C4-2B (cell line): ENCODE results near the gene B9D2.

ENCODE experiments used
- CTCF ChIP-seq: fragments of 450-650 bp; conservative IDR thresholded peaks from 2 replicates; pipeline ENCODE4 v1.5.1; 2017; ENCODE audit warnings: mild to moderate bottlenecking
- ZFX ChIP-seq: fragments of 450-650 bp; IDR thresholded peaks from 2 replicates; pipeline ENCODE4 v1.6.1; 2017

GRCh38 chr19:41377977-41378709 lies 14.2 kb upstream of the B9D2 start:
- TF ChIP-seq CTCF (no peak), ZFX (no peak)
